Central memory CD8-positive, alpha-beta T cell (primary cell): ENCODE data around the gene NEUROG3.

Source experiments
- ATAC-seq: fragments of 150-1000 bp; cut with Tn5 transposase; replicated peaks from 2 replicates; pipeline ENCODE4 v1.10.0; 2022; ENCODE audit warnings: mild to moderate bottlenecking, moderate FRiP score, moderate number of reproducible peaks; ENCODE audit not compliant: poor library complexity, severe bottlenecking; ENCODE audit errors: extremely low read depth
- DNase-seq, 2 donors: peaks; one replicate each; pipeline ENCODE4 v3.0.0; 2021; ENCODE audit warnings: low spot score in 2 of 2
- H3K27ac Mint-ChIP-seq: one replicate; pipeline ENCODE4 v1.8.0; 2022; ENCODE audit warnings: low read depth, mild to moderate bottlenecking, moderate library complexity, mixed read lengths
- H3K27me3 Mint-ChIP-seq: one replicate; pipeline ENCODE4 v1.8.0; 2022; ENCODE audit warnings: mixed read lengths
- H3K36me3 Mint-ChIP-seq: one replicate; pipeline ENCODE4 v1.8.0; 2022; ENCODE audit warnings: mild to moderate bottlenecking, moderate library complexity, mixed read lengths; ENCODE audit not compliant: insufficient read depth
- H3K4me1 Mint-ChIP-seq: one replicate; pipeline ENCODE4 v1.8.0; 2022; ENCODE audit warnings: mixed read lengths
- H3K4me3 Mint-ChIP-seq: one replicate; pipeline ENCODE4 v1.8.0; 2022; ENCODE audit warnings: mild to moderate bottlenecking, moderate library complexity, mixed read lengths
- H3K9me3 Mint-ChIP-seq: one replicate; pipeline ENCODE4 v1.8.0; 2022; ENCODE audit warnings: mixed read lengths

The NEUROG3 gene

GRCh38 chr10:69579464-69580060 lies 6.3 kb upstream of the NEUROG3 start:
- no peak overlapping the region for H3K27ac Mint-ChIP-seq
- H3K36me3 Mint-ChIP-seq = no peaks in the 10 kb centered on the region
- peaks cover 70% of the 10 kb centered on the region for H3K27me3 Mint-ChIP-seq
- DNase-seq (no peak), ATAC-seq (no peak)
- no peak overlapping the region for H3K4me3 Mint-ChIP-seq
- H3K9me3 Mint-ChIP-seq = no peaks in the 10 kb centered on the region
- peaks cover 5% of the 10 kb centered on the region for H3K4me1 Mint-ChIP-seq

GRCh38 chr10:69578508-69578991 lies 5.3 kb upstream of the NEUROG3 start:
- H3K27ac Mint-ChIP-seq = no peak overlapping the region
- peaks cover 13% of the 10 kb centered on the region for H3K4me1 Mint-ChIP-seq
- H3K4me3 Mint-ChIP-seq = no peak overlapping the region
- ATAC-seq (no peak), DNase-seq (no peak)
- no peaks in the 10 kb centered on the region for H3K36me3 Mint-ChIP-seq
- peaks cover 80% of the 10 kb centered on the region for H3K27me3 Mint-ChIP-seq
- no peaks in the 10 kb centered on the region for H3K9me3 Mint-ChIP-seq

GRCh38 chr10:69577268-69578232 lies 4.3 kb upstream of the NEUROG3 start:
- Mint-ChIP-seq H3K9me3 (no peaks in the 10 kb centered on the region), H3K36me3 (no peaks in the 10 kb centered on the region), H3K27me3 (peaks cover 90% of the 10 kb centered on the region), H3K27ac (no peak overlapping the region), H3K4me3 (no peak overlapping the region), H3K4me1 (peaks cover 20% of the 10 kb centered on the region)
- DNase-seq (no peak), ATAC-seq (no peak)

- DNase-seq (no peak), ATAC-seq (no peak)
- Mint-ChIP-seq H3K4me1 (peaks cover 26% of the 10 kb centered on the region), H3K4me3 (no peak overlapping the region), H3K27ac (no peak overlapping the region), H3K27me3 (peaks cover 99% of the 10 kb centered on the region), H3K36me3 (no peaks in the 10 kb centered on the region), H3K9me3 (no peaks in the 10 kb centered on the region)
These were observed 3.3 kb upstream of the NEUROG3 start for GRCh38 chr10:69576334-69577011.

GRCh38 chr10:69575164-69575722 lies 2.0 kb upstream of the NEUROG3 start:
- peak overlapping the region; percentile 78 for H3K4me3 Mint-ChIP-seq
- H3K27me3 Mint-ChIP-seq = peaks cover 99% of the 10 kb centered on the region
- DNase-seq (no peak), ATAC-seq (no peak)
- no peaks in the 10 kb centered on the region for H3K36me3 Mint-ChIP-seq
- H3K27ac Mint-ChIP-seq = no peak overlapping the region
- H3K9me3 Mint-ChIP-seq = no peaks in the 10 kb centered on the region
- peaks cover 27% of the 10 kb centered on the region for H3K4me1 Mint-ChIP-seq

GRCh38 chr10:69574571-69574978 lies 1.4 kb upstream of the NEUROG3 start:
- ATAC-seq (no peak), DNase-seq (no peak)
- no peaks in the 10 kb centered on the region for H3K9me3 Mint-ChIP-seq
- peak overlapping the region; percentile 78 for H3K4me3 Mint-ChIP-seq
- H3K27me3 Mint-ChIP-seq = peaks cover 99% of the 10 kb centered on the region
- H3K27ac Mint-ChIP-seq = no peak overlapping the region
- H3K36me3 Mint-ChIP-seq = no peaks in the 10 kb centered on the region
- peaks cover 27% of the 10 kb centered on the region for H3K4me1 Mint-ChIP-seq

GRCh38 chr10:69572159-69573055 lies 815 bp downstream of the NEUROG3 start:
- Mint-ChIP-seq H3K9me3 (no peaks in the 10 kb centered on the region), H3K4me3 (peak overlapping the region; percentile 78), H3K36me3 (no peaks in the 10 kb centered on the region), H3K27me3 (peaks cover 99% of the 10 kb centered on the region), H3K27ac (no peak overlapping the region), H3K4me1 (peaks cover 27% of the 10 kb centered on the region)
- ATAC-seq (peak; percentile 51), DNase-seq (no peak)

- H3K27ac Mint-ChIP-seq = no peak overlapping the region
- H3K9me3 Mint-ChIP-seq = no peaks in the 10 kb centered on the region
- no peak for ATAC-seq
- peak overlapping the region; percentile 66 for H3K4me3 Mint-ChIP-seq
- DNase-seq = no peak
- peaks cover 99% of the 10 kb centered on the region for H3K27me3 Mint-ChIP-seq
- no peaks in the 10 kb centered on the region for H3K36me3 Mint-ChIP-seq
- H3K4me1 Mint-ChIP-seq = peaks cover 27% of the 10 kb centered on the region
These were observed 1.5 kb downstream of the NEUROG3 start for GRCh38 chr10:69571618-69572158.

GRCh38 chr10:69570050-69570816 lies 3.0 kb downstream of the NEUROG3 start:
- ATAC-seq = no peak
- DNase-seq = no peak
- Mint-ChIP-seq H3K9me3 (no peaks in the 10 kb centered on the region), H3K27ac (no peak overlapping the region), H3K36me3 (no peaks in the 10 kb centered on the region), H3K27me3 (peaks cover 99% of the 10 kb centered on the region), H3K4me1 (peaks cover 27% of the 10 kb centered on the region), H3K4me3 (no peak overlapping the region)

- ATAC-seq (no peak), DNase-seq (no peak)
- no peak overlapping the region for H3K4me3 Mint-ChIP-seq
- H3K9me3 Mint-ChIP-seq = no peaks in the 10 kb centered on the region
- H3K36me3 Mint-ChIP-seq = no peaks in the 10 kb centered on the region
- peaks cover 99% of the 10 kb centered on the region for H3K27me3 Mint-ChIP-seq
- peaks cover 21% of the 10 kb centered on the region for H3K4me1 Mint-ChIP-seq
- H3K27ac Mint-ChIP-seq = no peak overlapping the region
These were observed 3.8 kb downstream of the NEUROG3 start for GRCh38 chr10:69569396-69569934.
